GM23338 (cell line): ENCODE results near the gene CTU1. TPM values are rescaled to one million over a fixed set of nuclear protein-coding genes. Genes with fewer than 3 reads are reported as not detected.

ENCODE experiments used
- CTCF ChIP-seq, 2 experiments: fragments of 200-600 bp in 1 of 2; sonication (generic) in 1 of 2; conservative IDR thresholded peaks; 2 replicates each; pipeline versions ENCODE4 v1.5.1 to v1.6.1; 2016 to 2017; ENCODE audit warnings: antibody characterized with exemption in 2 of 2, low read depth in 2 of 2, mild to moderate bottlenecking in 2 of 2, moderate library complexity in 1 of 2
- ETS1 ChIP-seq: IDR thresholded peaks from 2 replicates; pipeline ENCODE4 v1.6.1; 2016; ENCODE audit warnings: antibody characterized with exemption
- EZH2 ChIP-seq: fragments of 200-600 bp; sonication (generic); IDR thresholded peaks from one replicate; pipeline ENCODE4 v1.8.0; 2017; ENCODE audit warnings: antibody characterized with exemption, mild to moderate bottlenecking, low read depth; ENCODE audit not compliant: unreplicated experiment
- EZH2phosphoT487 ChIP-seq: fragments of 200-600 bp; sonication (generic); IDR thresholded peaks from one replicate; pipeline ENCODE4 v1.8.1; 2018; ENCODE audit warnings: antibody characterized with exemption; ENCODE audit not compliant: unreplicated experiment
- JUNB ChIP-seq: IDR thresholded peaks from one replicate; pipeline ENCODE4 v1.6.1; 2016; ENCODE audit warnings: antibody characterized with exemption; ENCODE audit not compliant: unreplicated experiment
- NANOG ChIP-seq: IDR thresholded peaks from 2 replicates; pipeline ENCODE4 v1.6.1; 2016; ENCODE audit warnings: antibody characterized with exemption, borderline replicate concordance
- POLR2AphosphoS5 ChIP-seq: IDR thresholded peaks from 2 replicates; pipeline ENCODE4 v1.6.1; 2016; ENCODE audit warnings: antibody characterized with exemption, low read depth
- STAT1 ChIP-seq: IDR thresholded peaks from one replicate; pipeline ENCODE4 v1.6.1; 2016; ENCODE audit warnings: antibody characterized with exemption; ENCODE audit not compliant: unreplicated experiment
- ZNF114 ChIP-seq: fragments of 250-450 bp; sonication (Bioruptor Pico); IDR thresholded peaks from 2 replicates; pipeline ENCODE4 v1.5.0; 2020; ENCODE audit warnings: mild to moderate bottlenecking, moderate library complexity
- ZNF331 ChIP-seq: fragments of 250-450 bp; sonication (Bioruptor Pico); IDR thresholded peaks from 2 replicates; pipeline ENCODE4 v1.5.0; 2020; ENCODE audit warnings: low read depth, mild to moderate bottlenecking, moderate library complexity
- polyA plus RNA-seq: library from polyadenylated mRNA; unstranded; fragments of >200 nt; fragmentation: Nextera tagmentation; extraction: Ambion mirVana; gene quantifications from 2 replicates; pipeline ENCODE4 v1.2.1, GENCODE V29; 2016
- total RNA-seq: library from RNA; depleted of rRNA; stranded (reverse); fragments of >200 nt; shearing (Covaris generic); gene quantifications from 2 replicates; pipeline ENCODE4 v1.2.3, GENCODE V29; 2014
- TF ChIP-seq, protein P1 (sequence below): fragments of 250-450 bp; sonication (Bioruptor Pico); IDR thresholded peaks from 2 replicates; pipeline ENCODE4 v1.5.0; 2020; ENCODE audit warnings: mild to moderate bottlenecking, moderate library complexity
- TF ChIP-seq, protein P2 (sequence below): IDR thresholded peaks from one replicate; pipeline ENCODE4 v1.6.1; 2018; ENCODE audit warnings: antibody characterized with exemption; ENCODE audit not compliant: unreplicated experiment

Gene CTU1
- total and polyA plus RNA-seq, 2 experiments from 2014 or later = 3.7 to 18.8 TPM

- TF ChIP-seq, protein P1, sequence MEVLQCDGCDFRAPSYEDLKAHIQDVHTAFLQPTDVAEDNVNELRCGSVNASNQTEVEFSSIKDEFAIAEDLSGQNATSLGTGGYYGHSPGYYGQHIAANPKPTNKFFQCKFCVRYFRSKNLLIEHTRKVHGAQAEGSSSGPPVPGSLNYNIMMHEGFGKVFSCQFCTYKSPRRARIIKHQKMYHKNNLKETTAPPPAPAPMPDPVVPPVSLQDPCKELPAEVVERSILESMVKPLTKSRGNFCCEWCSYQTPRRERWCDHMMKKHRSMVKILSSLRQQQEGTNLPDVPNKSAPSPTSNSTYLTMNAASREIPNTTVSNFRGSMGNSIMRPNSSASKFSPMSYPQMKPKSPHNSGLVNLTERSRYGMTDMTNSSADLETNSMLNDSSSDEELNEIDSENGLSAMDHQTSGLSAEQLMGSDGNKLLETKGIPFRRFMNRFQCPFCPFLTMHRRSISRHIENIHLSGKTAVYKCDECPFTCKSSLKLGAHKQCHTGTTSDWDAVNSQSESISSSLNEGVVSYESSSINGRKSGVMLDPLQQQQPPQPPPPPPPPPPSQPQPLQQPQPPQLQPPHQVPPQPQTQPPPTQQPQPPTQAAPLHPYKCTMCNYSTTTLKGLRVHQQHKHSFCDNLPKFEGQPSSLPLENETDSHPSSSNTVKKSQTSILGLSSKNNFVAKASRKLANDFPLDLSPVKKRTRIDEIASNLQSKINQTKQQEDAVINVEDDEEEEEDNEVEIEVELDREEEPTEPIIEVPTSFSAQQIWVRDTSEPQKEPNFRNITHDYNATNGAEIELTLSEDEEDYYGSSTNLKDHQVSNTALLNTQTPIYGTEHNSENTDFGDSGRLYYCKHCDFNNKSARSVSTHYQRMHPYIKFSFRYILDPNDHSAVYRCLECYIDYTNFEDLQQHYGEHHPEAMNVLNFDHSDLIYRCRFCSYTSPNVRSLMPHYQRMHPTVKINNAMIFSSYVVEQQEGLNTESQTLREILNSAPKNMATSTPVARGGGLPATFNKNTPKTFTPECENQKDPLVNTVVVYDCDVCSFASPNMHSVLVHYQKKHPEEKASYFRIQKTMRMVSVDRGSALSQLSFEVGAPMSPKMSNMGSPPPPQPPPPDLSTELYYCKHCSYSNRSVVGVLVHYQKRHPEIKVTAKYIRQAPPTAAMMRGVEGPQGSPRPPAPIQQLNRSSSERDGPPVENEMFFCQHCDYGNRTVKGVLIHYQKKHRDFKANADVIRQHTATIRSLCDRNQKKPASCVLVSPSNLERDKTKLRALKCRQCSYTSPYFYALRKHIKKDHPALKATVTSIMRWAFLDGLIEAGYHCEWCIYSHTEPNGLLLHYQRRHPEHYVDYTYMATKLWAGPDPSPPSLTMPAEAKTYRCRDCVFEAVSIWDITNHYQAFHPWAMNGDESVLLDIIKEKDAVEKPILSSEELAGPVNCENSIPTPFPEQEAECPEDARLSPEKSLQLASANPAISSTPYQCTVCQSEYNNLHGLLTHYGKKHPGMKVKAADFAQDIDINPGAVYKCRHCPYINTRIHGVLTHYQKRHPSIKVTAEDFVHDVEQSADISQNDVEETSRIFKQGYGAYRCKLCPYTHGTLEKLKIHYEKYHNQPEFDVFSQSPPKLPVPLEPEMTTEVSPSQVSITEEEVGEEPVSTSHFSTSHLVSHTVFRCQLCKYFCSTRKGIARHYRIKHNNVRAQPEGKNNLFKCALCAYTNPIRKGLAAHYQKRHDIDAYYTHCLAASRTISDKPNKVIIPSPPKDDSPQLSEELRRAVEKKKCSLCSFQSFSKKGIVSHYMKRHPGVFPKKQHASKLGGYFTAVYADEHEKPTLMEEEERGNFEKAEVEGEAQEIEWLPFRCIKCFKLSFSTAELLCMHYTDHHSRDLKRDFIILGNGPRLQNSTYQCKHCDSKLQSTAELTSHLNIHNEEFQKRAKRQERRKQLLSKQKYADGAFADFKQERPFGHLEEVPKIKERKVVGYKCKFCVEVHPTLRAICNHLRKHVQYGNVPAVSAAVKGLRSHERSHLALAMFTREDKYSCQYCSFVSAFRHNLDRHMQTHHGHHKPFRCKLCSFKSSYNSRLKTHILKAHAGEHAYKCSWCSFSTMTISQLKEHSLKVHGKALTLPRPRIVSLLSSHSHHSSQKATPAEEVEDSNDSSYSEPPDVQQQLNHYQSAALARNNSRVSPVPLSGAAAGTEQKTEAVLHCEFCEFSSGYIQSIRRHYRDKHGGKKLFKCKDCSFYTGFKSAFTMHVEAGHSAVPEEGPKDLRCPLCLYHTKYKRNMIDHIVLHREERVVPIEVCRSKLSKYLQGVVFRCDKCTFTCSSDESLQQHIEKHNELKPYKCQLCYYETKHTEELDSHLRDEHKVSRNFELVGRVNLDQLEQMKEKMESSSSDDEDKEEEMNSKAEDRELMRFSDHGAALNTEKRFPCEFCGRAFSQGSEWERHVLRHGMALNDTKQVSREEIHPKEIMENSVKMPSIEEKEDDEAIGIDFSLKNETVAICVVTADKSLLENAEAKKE (CRISPR knock-in tag) = no peak
- TF ChIP-seq JUNB (no peak), CTCF (conservative IDR thresholded peaks at IDR 0.05; ENCODE audit: low read depth in 2 of 2) (no peak), POLR2AphosphoS5 (no peak), EZH2phosphoT487 (no peak), ZNF114 (CRISPR knock-in tag) (no peak), EZH2 (no peak), NANOG (no peak), STAT1 (no peak), ZNF331 (CRISPR knock-in tag) (no peak), ETS1 (no peak)
- TF ChIP-seq, protein P2, sequence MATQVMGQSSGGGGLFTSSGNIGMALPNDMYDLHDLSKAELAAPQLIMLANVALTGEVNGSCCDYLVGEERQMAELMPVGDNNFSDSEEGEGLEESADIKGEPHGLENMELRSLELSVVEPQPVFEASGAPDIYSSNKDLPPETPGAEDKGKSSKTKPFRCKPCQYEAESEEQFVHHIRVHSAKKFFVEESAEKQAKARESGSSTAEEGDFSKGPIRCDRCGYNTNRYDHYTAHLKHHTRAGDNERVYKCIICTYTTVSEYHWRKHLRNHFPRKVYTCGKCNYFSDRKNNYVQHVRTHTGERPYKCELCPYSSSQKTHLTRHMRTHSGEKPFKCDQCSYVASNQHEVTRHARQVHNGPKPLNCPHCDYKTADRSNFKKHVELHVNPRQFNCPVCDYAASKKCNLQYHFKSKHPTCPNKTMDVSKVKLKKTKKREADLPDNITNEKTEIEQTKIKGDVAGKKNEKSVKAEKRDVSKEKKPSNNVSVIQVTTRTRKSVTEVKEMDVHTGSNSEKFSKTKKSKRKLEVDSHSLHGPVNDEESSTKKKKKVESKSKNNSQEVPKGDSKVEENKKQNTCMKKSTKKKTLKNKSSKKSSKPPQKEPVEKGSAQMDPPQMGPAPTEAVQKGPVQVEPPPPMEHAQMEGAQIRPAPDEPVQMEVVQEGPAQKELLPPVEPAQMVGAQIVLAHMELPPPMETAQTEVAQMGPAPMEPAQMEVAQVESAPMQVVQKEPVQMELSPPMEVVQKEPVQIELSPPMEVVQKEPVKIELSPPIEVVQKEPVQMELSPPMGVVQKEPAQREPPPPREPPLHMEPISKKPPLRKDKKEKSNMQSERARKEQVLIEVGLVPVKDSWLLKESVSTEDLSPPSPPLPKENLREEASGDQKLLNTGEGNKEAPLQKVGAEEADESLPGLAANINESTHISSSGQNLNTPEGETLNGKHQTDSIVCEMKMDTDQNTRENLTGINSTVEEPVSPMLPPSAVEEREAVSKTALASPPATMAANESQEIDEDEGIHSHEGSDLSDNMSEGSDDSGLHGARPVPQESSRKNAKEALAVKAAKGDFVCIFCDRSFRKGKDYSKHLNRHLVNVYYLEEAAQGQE = no peak
Observed at GRCh38 chr19:51099047-51099382, 9.2 kb downstream of the CTU1 start (continued).
